HCEC 1CT (cell line): ENCODE results near the gene UGT1A6.
A peak's percentile ranks its signal among the peaks of the same experiment; 100 is the strongest.

Source experiments
- DNase-seq: peaks from one replicate; pipeline ENCODE4 v3.0.0-alpha.2; 2017

UGT1A6 gene

DNA sequence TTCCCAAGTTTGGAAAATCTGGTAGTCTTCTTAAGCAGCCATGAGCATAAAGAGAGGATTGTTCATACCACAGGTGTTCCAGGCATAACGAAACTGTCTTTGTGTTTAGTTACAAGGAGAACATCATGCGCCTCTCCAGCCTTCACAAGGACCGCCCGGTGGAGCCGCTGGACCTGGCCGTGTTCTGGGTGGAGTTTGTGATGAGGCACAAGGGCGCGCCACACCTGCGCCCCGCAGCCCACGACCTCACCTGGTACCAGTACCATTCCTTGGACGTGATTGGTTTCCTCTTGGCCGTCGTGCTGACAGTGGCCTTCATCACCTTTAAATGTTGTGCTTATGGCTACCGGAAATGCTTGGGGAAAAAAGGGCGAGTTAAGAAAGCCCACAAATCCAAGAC, 79.5 kb downstream of the UGT1A6 start:
- no peak for DNase-seq

DNA sequence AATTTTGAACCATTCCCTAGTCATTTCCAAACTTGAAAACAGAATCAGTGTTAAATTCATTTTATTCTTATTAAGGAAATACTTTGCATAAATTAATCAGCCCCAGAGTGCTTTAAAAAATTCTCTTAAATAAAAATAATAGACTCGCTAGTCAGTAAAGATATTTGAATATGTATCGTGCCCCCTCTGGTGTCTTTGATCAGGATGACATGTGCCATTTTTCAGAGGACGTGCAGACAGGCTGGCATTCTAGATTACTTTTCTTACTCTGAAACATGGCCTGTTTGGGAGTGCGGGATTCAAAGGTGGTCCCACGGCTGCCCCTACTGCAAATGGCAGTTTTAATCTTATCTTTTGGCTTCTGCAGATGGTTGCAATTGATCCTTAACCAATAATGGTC, 79.9 kb downstream of the UGT1A6 start:
- DNase-seq = no peak

DNA sequence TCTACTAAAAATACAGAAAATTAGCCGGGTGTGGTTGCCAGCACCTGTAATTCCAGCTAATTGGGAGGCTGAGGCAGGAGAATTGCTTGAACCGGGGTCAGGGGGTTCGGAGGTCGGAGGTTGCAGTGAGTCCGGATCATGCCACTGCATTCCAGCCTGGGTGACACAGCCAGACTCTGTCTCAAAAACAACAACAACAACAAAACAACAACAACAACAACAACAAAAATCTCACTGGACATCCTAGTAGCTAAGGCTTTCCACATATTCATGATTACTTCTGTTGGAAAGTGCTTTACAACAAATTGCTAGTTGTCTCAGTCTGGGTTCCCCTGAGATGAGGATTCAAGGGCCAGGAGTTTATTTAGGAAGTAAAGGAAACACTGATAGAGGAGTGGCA, 81.2 kb downstream of the UGT1A6 start:
- DNase-seq = no peak

DNA sequence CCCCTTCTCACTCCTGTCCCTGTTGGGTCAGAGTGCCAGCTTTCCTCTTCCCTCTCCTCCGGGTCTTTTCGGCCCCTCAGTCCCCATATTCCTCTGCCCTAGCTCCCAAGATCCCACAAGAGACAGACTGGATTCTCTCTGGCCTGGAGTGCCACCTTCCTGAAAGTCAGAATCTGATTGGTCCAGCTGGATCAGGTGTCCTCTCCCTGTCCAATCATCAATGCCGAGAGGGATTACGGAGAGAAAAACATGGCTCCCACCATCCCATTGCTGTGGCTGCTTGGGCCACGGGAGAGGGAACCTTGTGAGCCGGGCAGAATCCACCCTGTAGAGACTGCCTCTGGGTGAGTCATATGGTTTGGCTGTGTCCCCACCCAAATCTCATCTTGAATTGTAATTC, 82.7 kb downstream of the UGT1A6 start:
- no peak for DNase-seq

DNA sequence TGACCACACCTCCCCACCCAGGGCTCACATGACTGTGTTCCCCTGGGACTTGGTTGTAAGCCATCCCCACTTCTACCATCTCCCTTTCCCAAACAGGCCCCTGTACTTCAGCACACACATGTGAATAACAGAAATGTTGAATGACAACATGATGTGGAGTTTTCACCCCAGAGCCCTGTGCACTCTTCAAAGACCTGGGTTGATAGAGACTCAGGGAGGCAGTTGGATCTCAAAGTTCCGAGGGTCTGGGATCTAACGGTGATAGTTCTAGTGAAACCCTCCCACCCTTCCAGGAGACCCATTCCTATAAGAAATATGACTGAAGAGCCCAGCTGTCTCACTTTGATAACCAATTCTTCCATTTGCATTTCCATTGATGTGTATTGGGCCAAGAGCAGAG, 85.3 kb downstream of the UGT1A6 start, which contains the start of gene MROH2A:
TSS of gene MROH2A (plus strand) at position 301 of the 400 bp plus-strand sequence. CDS start 1,029 bp downstream, outside the sequence.
- no peak for DNase-seq

DNA sequence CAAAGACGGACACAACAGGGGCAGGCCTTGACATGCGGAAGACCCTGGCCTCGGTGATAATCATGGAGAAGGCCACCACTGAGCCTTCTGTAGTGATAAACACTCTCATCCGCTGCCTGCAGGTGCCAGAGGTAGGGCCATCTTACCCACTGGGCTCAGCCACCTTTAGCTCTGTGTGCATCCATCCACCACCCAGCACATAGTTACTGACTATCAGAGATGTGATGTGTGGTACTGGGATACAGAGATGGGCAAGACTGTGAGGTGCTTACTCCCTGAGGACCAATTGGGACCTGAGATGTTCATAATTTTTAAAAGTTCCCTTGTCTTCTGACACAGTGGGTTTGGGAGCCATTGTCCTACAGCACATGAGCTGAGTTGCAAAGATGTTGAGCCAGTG, 87.0 kb downstream of the UGT1A6 start:
- DNase-seq = no peak

DNA sequence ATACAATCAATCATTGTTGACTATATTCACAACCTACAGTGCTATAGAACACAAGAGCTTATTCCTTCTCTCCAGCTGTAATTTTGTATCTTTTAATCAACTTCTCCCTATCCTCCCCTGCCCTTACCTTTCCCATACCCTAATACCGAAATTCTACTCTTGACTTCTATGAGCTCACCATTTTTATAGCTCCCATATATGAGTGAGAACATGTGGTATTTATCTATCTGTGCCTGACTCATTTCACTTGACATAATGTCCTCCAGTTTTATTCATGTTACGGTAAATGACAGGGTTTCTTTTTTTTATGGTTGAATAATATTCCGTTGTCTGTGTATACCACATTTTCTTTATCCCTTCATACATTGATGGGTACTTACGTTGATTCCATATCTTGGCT, 88.1 kb downstream of the UGT1A6 start:
- DNase-seq = no peak

DNA sequence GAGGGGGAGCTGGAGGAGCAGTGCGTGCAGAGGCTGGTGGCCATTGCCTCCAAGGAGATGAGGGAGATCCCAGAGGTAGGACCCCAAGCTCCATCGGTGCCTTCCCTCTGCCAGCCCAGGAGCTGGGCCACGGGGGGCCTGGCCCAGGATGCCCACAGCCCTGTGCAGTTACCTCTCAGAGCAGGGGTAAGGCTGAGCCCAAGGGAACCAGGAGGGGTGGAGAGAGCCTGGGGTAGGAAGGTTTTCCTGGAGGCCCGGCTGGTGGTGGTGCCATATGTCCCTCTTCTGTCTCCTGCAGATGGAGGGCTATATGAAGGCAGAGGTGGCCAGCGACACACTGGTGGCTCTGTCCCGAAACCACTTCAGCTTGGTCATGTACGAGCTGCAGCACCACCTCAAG, 96.9 kb downstream of the UGT1A6 start:
- no peak for DNase-seq

DNA sequence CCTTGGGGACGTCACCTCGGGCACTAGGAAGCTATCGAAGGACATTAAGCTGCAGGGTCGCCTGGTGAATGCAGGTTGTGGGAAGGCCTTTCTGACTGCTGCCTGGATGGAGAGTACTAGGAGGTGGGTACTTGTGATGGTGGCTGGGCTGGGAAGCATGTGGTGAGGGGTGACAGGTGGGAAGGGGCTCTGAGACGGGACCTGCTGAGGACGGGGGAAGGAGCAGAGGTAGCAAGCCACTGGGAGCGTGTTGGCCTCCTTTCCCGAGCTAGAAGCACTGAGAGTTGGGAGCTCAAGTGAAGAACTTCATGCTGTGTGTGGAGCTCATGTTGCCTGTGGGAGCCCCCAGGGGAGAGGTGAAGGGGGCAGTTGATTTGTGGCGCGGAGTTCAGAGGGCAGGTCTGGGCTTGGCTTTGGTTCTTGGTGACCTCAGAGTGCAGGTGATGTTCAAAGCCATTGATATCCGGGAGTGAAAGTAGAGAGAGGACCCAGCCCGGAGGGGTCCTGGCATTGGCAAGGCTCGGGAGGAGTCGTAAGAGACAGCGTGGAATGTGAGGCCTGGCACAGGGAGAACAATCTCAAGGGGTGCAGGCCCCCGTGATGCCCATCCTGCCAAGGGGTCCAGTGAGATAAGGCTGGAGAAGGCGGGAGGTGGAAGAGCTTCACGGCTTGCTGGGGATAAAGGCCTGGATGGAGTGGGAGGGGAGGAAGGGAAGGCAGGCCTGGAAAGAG, 98.6 kb downstream of the UGT1A6 start:
- DNase-seq = no peak

DNA sequence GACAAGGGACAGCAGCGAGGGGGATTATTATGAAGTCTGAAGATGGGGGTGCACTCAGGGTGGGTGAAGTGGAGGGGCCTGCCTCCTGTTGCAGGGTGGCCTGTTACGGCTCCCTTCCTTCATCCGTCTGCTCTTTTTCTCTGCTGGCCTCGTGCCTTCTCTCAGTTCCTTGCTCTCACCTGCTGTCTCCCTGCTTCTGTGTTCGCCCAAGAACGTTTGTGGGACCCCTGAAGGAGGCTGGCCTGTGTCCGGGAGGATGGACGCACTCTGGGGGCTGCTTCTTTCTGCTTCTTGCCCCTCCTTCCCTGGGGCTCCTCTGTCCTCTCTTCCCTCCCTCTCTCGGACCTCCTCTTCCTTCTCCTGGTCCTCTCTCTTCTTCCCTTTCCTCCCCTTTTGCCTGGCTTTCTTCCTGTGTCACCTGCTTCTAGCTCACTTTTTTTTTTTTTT, 99.2 kb downstream of the UGT1A6 start:
- no peak for DNase-seq

DNA sequence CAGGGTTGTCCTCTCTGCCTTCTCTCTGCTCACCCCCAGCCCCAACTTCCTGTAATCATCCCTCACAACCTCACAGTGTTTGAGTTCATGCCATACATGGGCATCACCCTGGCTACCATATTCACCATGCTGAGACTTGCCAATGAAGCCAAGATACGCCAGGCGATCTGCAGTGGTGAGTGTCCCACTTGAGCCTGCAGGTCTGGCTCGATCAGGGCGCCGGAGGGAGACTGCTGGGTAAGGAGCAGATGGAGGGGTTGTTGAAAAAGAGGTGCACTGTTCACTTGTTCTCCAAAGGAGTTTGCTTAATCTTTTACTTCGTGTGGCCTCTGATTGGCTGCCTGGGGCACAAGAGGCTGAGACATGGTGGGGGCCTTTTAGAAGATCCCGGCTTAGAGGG, 100.0 kb downstream of the UGT1A6 start:
- DNase-seq = no peak

DNA sequence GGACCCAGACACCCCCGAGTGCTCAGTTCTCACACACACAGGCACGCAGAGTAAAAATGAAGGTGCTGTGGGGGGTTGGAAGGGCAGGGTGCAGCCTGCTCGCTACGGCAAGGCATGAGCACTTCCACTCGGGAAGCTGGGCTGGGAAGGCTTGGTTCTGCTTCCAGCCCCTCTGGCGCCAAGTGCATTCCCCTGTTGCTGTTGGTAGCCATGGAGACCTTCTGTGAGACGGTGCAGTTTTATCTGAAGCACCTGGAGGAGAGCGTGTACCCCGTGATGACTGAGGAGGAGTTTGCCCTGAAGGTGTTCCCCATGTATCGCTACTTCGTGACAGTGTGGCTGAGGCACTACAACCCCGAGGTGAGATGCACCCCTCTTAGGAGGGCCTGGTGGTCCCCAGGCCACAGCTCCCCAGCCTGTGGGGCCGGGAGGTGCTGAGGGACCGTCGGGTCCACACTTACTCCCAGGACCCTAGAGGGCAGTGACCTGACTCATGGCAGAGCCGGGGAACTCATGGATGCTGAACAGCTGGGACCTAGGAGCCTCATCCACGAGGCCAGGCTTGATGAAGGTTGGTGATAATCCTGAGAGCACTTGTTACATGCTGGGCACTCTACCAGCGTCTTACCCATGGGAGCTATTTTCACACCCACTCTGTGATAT, 100.9 kb downstream of the UGT1A6 start:
- DNase-seq = no peak

DNA sequence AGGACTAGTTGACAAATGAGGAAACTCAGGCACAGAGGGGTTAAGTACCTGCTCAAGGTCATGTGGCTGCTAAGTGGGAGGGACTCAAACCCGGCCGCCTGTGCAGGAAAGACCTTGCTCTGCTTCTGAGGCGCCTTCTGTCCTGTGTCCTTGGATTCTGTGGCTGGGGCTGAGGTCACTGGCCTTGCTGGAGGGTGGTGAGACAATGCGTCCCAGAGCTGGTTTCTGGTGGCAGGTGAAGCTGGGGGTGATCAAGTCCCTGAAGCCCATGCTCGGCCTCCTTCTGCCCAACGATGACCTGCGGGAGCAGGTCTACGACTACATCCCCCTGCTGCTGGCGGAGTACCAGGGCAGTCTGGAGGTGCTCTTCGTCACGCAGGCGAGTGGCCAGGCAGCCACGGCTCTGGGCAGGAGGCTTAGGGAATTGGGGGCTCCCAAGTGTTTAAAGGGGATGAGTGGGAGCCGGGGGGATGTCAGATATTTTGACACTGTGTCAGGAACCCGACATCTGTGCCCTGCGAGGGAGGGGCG, 101.5 kb downstream of the UGT1A6 start:
- no peak for DNase-seq

DNA sequence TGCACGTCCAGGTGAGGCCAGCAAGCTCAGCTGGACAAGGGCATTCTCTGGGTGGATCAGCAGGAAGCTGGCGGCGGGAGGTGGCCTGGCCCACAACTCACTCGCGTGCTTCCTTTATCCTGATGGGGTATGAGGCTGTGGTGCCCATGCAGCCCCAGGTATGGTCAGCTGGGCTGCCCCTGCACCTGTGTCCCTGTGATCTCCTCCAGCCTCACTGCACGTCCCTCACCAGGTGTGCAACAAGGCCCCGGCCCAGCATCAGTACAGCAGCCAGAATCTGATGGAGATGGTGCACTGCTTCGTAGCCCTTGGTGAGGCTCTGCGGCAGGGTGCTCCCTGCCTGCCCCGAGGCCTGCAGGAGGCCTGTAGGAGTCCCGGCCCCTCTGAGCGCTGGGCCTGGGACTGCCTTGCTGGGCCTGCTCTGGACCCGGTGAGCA, 103.1 kb downstream of the UGT1A6 start:
- DNase-seq = no peak

DNA sequence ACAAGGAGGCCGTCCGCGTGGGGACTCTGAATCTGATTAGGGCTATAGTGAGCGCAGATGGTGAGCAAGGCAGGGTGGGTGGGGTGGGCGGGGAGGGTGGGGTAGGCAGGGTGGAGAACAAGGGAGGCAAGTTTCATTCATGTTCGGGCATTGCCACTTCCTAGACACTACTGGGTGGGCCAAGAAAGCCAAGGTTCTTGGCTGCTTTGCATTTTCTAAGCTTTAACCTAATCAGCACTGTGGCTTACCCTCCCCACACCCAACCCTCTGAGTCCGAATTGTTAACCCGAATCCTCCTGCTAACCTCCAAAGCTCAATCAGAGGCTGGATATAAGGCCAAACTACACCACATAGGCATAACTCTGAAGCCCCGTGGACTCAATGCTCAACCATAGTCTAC, 103.6 kb downstream of the UGT1A6 start:
- DNase-seq = no peak

DNA sequence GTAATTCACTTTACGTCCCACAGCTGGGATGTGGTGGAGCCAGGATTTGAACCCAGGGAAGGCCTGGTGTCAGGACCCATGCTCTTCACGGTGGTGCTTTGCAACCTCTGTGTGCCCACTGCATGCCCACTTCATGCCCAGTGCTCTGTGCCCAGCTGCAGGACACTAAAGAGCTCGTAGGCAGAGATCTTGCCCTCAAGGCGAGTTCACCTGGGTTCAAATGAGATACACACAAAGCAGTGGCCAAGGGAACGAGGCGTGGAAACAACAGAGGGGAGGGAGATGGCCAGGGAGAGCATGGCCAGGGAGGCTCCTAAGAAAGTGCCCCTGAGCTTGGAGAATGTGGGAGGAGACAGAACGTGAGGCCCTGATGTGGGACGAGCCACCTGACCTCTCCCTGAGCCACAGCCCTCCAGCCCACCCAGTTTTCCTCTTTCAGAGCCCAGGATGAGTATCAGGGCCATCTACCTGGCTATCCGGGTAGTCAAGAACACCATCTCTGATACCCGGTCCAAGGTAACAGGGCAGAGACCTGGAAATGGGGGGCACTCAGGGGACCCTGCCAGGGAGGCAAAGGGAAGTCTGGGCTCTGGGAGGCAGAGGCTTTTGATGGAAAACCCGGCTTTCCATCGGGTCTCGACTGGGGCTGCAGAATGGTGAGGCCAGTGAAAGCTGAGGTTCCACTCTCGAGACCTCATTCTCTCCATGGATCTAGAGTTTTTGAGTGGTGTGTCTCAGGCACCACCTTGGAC, 105.8 kb downstream of the UGT1A6 start:
- DNase-seq = no peak

DNA sequence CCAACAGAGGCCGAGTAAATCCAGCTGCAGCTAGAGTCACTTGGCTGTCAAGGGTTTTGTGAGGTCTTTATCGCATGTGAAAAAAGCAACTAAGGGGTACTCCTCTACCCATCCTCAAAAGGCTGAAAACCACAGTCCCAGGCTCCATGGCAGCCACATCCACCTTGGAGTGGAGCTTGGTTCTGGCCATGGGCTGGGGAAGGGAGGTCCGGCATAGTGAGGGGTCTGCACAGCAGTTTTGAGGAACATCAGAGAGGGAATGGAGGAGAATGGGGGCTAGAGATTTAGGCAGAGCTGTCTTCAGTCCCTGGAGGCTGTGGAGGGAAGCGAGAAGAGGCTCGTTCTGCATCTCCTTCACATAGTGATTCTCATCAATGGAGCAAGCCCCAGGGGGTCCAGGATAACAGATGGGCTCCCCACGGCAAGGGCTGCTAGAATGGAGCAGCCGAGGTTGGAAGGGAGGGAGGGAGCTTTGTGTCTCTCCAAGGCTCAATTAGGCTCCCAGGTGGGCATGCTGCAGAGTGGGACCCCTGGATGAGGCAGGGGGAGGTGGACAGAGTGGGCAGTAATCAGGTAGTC, 106.5 kb downstream of the UGT1A6 start:
- DNase-seq = no peak

DNA sequence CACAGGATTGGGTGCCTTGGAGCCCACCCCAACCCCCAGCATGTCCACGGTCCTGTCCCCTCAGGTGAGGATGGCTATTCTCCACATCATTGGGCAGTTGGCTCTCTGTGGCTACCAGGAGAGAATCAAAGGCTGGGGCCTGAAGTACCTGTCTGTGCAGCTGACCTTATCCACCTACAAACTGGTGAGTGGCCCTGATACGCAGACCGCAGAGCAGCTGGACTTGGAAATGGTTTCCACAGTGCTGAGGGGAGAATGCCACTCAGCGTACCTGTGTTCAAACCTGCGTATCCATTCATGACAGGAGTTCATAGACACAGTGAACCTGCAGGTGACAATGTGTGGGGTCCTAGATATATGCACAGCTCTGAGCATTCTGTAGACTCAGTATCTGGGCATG, 107.0 kb downstream of the UGT1A6 start:
- no peak for DNase-seq

DNA sequence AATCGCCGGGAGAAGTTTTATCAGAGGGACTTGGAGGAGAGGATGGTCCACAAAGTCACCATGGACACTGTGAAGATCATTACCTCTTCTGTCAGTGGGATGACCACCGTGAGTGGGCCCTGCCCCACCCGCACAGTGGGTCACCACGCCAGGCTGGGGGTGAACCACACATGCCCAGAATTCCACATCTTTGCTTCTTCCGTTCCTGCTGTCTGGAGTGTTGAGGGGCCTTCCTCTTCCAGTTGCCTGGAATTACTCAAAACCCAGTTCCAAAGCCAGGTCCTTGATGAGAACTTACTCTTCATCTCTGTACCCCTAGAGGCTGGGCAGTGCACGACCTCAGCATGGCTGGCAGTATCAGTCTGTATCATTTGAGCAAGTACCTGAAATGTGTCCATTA, 107.5 kb downstream of the UGT1A6 start:
- no peak for DNase-seq

DNA sequence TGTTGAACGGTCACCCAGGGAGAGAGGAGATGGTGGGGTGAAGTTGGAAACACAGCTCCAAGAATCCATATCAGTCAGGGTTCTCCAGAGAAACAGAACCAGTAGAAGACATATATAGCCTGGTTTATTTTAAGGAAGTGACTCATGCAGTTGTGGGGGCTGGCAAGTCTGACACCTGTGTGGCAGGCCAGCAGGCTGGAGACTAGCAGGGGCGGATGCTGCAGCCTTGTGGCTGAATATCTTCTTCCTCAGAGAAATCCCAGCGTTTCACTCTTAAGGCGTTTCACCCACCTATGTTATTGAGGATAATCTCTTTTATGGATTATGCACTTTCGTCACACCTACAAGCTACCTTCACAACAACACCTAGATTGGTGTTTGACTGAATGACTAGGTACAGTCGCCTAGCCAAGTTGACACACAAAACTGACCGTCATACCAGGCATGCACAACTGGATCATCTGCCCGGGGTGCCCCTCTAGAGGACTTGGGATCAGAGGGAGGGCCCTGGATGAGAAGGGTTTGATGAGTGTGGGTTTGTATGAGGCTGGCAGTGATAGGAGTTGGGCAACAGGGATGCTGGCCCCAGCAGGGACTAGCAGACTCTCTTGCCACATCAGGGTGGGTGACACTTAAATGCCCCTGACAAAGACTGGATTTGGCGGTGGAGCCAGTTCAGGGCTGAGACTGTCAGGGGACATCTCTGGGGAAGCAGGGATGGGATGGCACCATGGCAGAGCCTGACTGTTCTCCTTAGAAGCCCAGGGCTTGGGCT, 108.9 kb downstream of the UGT1A6 start:
- peak; percentile 9 for DNase-seq

DNA sequence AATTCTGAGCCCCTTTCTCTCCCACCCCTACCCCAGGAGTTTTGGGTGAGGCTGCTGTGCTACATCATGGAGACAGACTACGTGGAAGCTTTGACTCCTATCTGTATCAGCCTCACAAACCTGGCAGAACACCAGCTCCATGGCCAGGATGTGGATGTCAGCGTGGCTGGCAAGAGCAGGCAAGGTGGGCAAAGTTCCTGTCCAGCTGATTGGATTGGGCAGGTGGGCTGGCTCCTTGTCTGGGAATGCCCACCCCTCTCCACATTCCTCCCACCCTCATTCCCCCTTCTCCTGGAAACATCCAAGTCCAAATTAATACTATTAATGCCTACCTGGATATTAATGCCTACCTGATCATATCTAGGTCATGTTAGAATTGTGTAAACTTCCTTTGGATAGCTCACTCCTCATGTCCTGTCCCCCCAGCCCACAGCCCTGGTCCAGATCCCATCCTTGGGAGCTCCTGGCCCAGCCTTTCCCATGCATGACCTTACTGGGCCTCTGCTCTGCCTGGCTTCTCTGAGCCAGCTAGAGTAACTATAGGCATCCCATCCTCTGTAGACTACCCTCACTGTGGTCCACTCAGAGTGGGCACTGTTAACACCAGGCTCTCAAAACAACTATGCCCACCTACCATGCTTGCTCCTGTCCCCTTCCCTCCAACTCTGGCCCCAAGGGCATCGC, 109.6 kb downstream of the UGT1A6 start:
- no peak for DNase-seq
